GM12892 (cell line): ENCODE results near the gene FOXD4L6.
"Not testable (repeated sequence)": the region's sequence is repeated elsewhere in the genome, so short reads cannot be mapped to it uniquely, and the experiment has no call there.

Experiments
- POLR2A ChIP-seq: IDR thresholded peaks from 2 replicates; pipeline ENCODE4 v1.6.1; 2011; ENCODE audit warnings: low read depth, low read length, control low read depth
- POLR2AphosphoS5 ChIP-seq: IDR thresholded peaks from 2 replicates; pipeline ENCODE4 v1.6.1; 2011; ENCODE audit warnings: low read depth, low read length, control low read depth
- TAF1 ChIP-seq: IDR thresholded peaks from 2 replicates; pipeline ENCODE4 v1.6.1; 2011; ENCODE audit warnings: low read depth, mild to moderate bottlenecking, control low read depth, low read length, borderline replicate concordance

DNA sequence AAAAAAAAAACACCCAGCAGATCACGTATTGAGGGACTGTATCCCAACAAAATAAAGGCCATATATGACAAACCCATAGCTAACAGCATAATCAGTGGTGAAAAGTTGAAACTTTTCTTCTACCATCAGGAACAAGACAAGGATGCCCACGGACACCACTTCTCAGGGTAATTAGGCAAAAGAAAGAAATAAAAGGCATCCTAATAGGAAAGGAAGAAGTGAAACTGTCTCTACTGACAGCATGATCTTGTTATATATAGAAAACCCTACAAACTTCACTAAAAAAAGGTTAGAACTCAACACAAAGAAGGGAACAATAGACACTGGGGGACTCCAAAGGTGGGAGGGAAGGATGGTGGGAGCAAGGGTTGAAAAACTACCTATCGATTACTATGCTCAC is 42.3 kb downstream of the FOXD4L6 start:
- not testable (repeated sequence) for TF ChIP-seq POLR2AphosphoS5, POLR2A, TAF1
